ENCODE measurements around the gene LVRN. TPM values are rescaled to one million over a fixed set of nuclear protein-coding genes. Genes with fewer than 3 reads are reported as not detected.

Gene LVRN
- total RNA-seq, 4 donors from 2014 or later, result 3.0 to 5.5 (median 4.4) TPM

DNA sequence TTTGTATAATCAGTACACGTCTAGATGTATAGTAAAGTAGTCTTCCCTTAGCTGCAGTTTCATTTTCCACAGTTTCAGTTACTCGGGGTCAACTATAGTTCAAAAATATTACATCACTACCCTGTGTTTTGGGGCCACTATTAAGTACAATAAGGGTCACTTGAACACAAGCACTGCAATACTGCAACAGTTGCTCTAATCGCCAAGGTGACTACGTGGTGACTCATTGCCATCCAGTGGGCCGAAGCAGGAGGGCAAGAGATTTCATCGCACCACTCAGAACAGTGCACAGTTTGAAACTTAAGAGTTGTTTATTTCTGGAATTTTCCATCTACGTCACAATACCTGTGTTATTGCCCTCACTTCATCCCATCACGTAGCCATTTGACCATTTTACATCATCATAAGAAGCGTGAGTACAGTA, 69.8 kb downstream of the LVRN start, which contains the start of gene ARL14EPL:
TSS of gene ARL14EPL (plus strand) at position 379 of the 424 bp plus-strand sequence. CDS start 18,994 bp downstream, outside the sequence.
- WGBS, 2 donors (ENCODE audit: low coverage in 1 of 2), result 31 to 63% methylated on average over 7 to 9 of the region's 9 CpGs
- Histone ChIP-seq H3K27me3 (no peaks in the 10 kb centered on the region), H3K4me1 (no peaks in the 10 kb centered on the region), H3K27ac (no peak within 1 kb of the TSS), H3K36me3 (no peaks in the 10 kb centered on the region), H3K4me3 (no peak within 1 kb of the TSS), H3K9me3 (no peaks in the 10 kb centered on the region)
- ATAC-seq, result peak; percentile 71
- TF ChIP-seq, protein P1, sequence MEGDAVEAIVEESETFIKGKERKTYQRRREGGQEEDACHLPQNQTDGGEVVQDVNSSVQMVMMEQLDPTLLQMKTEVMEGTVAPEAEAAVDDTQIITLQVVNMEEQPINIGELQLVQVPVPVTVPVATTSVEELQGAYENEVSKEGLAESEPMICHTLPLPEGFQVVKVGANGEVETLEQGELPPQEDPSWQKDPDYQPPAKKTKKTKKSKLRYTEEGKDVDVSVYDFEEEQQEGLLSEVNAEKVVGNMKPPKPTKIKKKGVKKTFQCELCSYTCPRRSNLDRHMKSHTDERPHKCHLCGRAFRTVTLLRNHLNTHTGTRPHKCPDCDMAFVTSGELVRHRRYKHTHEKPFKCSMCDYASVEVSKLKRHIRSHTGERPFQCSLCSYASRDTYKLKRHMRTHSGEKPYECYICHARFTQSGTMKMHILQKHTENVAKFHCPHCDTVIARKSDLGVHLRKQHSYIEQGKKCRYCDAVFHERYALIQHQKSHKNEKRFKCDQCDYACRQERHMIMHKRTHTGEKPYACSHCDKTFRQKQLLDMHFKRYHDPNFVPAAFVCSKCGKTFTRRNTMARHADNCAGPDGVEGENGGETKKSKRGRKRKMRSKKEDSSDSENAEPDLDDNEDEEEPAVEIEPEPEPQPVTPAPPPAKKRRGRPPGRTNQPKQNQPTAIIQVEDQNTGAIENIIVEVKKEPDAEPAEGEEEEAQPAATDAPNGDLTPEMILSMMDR (IDR thresholded peaks at IDR 0.05), result peak in 2 of 4 experiments; percentile 18 to 23
- peak; percentile 11 for TF ChIP-seq POLR2AphosphoS5 (IDR thresholded peaks at IDR 0.05)
- no peak for TF ChIP-seq EP300 (IDR thresholded peaks at IDR 0.05)
- TF ChIP-seq POLR2A (IDR thresholded peaks at IDR 0.05), result no peak

DNA sequence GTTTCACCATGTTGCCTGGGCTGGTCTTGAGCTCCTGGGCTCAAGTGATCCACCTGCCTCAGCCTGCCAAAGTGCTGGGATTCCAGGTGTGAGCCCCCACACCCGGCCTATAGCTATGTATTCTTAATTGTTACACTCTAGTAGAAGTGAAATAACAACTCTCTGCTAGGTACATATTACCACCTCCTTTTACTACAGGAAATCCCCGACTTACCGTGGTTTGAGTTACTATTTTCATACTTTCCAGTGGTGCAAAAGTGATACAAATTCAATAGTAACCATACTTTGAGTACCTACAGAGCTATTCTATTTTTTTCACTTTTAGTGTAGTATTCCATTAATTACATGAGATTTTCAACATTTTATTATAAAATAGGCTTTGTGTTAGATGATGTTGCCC, 70.7 kb downstream of the LVRN start:
- no peak for ATAC-seq
- Histone ChIP-seq H3K27ac (no peak overlapping the region), H3K36me3 (no peaks in the 10 kb centered on the region), H3K27me3 (no peaks in the 10 kb centered on the region), H3K9me3 (no peaks in the 10 kb centered on the region), H3K4me3 (no peak overlapping the region), H3K4me1 (no peaks in the 10 kb centered on the region)
- WGBS, 2 donors (ENCODE audit: low coverage in 1 of 2), result 74 to 97% methylated on average over 3 of the region's 3 CpGs
- TF ChIP-seq EP300 (IDR thresholded peaks at IDR 0.05), result no peak

DNA sequence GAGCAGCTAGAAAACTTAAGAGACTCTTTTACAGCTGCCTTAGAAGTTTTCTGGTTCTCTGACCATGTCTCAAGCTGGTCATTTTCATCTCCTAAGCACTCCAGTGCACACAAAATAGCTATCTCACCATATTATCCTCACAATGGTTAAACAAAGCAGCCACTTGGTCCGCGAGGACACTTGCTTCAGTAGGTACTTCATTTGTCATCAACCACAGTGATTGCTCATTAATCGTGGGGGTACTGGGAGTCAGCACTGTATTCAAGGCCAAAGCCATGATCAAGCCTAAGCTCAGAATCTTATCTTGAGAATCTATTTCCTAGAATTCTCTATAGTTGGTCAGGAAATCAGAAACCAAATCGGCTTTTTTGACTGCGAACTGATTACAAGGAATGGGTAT, 72.8 kb downstream of the LVRN start:
- no peaks in the 10 kb centered on the region for H3K36me3 ChIP-seq
- no peak for ATAC-seq
- H3K4me3 ChIP-seq, result no peak overlapping the region
- no peaks in the 10 kb centered on the region for H3K4me1 ChIP-seq
- no peak for TF ChIP-seq EP300 (IDR thresholded peaks at IDR 0.05)
- TF ChIP-seq, protein P1 (IDR thresholded peaks at IDR 0.05), result no peak
- no peak for TF ChIP-seq POLR2A (IDR thresholded peaks at IDR 0.05)
- no peak for TF ChIP-seq POLR2AphosphoS5 (IDR thresholded peaks at IDR 0.05)
- peaks cover 4% of the 10 kb centered on the region for H3K27me3 ChIP-seq
- WGBS, 2 donors (ENCODE audit: low coverage in 1 of 2), result 68 to 81% methylated on average over 4 to 5 of the region's 5 CpGs
- no peak overlapping the region for H3K27ac ChIP-seq
- no peaks in the 10 kb centered on the region for H3K9me3 ChIP-seq

DNA sequence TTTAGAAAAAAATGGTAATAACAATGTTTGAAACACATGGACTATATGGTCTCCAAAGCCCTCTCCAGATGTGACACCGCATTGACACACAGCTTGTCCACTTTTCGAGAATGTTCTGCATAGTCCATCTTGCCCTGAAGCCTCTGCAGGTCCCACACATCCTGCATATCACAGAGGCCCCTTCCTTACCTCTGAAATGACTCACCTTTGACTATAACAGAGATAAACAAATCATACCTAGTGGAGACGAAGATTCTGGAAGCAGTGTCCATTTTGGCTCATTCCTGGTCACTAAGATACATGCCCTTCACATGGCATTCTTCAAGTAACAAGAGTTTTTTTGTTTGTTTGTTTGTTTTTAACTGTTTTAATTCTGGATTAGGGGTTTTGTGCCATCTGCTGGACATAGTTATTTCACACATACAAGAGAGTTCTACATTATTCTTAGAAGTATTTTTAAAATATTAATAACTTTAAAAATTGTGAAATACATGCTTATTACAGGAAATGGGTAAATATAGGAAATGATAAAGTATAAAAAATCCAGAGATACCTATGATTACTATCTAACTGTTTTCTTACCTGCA, 75.1 kb downstream of the LVRN start:
- ATAC-seq, result no peak

DNA sequence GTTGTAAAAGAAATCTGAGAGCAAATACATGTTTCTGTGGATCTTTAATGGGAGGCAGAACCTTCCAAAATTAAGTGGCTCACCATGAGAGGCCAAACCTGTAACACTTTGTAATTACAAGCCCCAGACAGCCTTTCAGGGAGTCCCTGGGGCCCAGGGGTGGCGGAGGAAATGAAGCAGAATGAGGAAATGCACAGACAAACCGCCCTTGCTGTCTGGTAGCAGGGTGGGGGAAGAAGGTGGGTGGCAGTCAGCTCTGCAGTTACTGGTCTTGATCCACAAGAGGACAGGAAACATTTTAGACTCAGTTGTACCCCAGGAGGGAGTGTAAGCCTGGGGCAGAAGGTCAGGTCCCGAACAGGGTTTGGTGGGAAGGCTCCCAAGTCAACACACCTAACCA, 76.5 kb downstream of the LVRN start:
- H3K27ac ChIP-seq, result no peak overlapping the region
- no peaks in the 10 kb centered on the region for H3K36me3 ChIP-seq
- 48 to 64% methylated on average over 2 to 3 of the region's 3 CpGs for WGBS, 2 donors (ENCODE audit: low coverage in 1 of 2)
- H3K4me3 ChIP-seq, result no peak overlapping the region
- ATAC-seq, result no peak
- TF ChIP-seq, protein P1 (IDR thresholded peaks at IDR 0.05), result no peak
- TF ChIP-seq POLR2A (IDR thresholded peaks at IDR 0.05) (no peak), EP300 (IDR thresholded peaks at IDR 0.05) (no peak), POLR2AphosphoS5 (IDR thresholded peaks at IDR 0.05) (no peak)
- H3K4me1 ChIP-seq, result no peaks in the 10 kb centered on the region
- H3K27me3 ChIP-seq, result peaks cover 4% of the 10 kb centered on the region
- H3K9me3 ChIP-seq, result no peaks in the 10 kb centered on the region

More for the DNA sequence above, 75.1 kb downstream of the LVRN start:
- no peaks in the 10 kb centered on the region for H3K9me3 ChIP-seq
- H3K27me3 ChIP-seq, result peaks cover 4% of the 10 kb centered on the region
- no peak overlapping the region for H3K27ac ChIP-seq
- H3K36me3 ChIP-seq, result no peaks in the 10 kb centered on the region
- H3K4me1 ChIP-seq, result no peaks in the 10 kb centered on the region
- TF ChIP-seq EP300 (IDR thresholded peaks at IDR 0.05) (no peak), POLR2AphosphoS5 (IDR thresholded peaks at IDR 0.05) (no peak), POLR2A (IDR thresholded peaks at IDR 0.05) (no peak)
- TF ChIP-seq, protein P1 (IDR thresholded peaks at IDR 0.05), result no peak
- 59 to 70% methylated on average over 3 of the region's 3 CpGs for WGBS, 2 donors (ENCODE audit: low coverage in 1 of 2)
- no peak overlapping the region for H3K4me3 ChIP-seq

Data from gastroesophageal sphincter (tissue), 4 donors.